NOMO-1 treated with DMSO at 0.1 percent for 48 hours (cell line): Measurements from ENCODE around the gene TCP1.
"Not testable (repeated sequence)": the region's sequence is repeated elsewhere in the genome, so short reads cannot be mapped to it uniquely, and the experiment has no call there.

Experiments
- DNase-seq: peaks from one replicate; lab custom pipeline; 2025; ENCODE audit not compliant: unreplicated experiment; lab: John Stamatoyannopoulos, UW

TCP1 gene

GRCh38 chr6:159745081-159745480 is 44.3 kb downstream of the TCP1 start:
- DNase-seq, result no peak

GRCh38 chr6:159742165-159742564 is 47.2 kb downstream of the TCP1 start:
- DNase-seq, result no peak

- DNase-seq, result peak; percentile 86
Observed at GRCh38 chr6:159739341-159739740, 50.1 kb downstream of the TCP1 start.

GRCh38 chr6:159736908-159737307 is 52.5 kb downstream of the TCP1 start:
- no peak for DNase-seq

GRCh38 chr6:159733395-159733794 is 56.0 kb downstream of the TCP1 start:
- DNase-seq, result not testable (repeated sequence)

- DNase-seq, result not testable (repeated sequence)
Observed at GRCh38 chr6:159732550-159732949, 56.9 kb downstream of the TCP1 start.

GRCh38 chr6:159730332-159730676 is 59.1 kb downstream of the TCP1 start:
- no peak for DNase-seq

- peak; percentile 44 for DNase-seq
Observed at GRCh38 chr6:159729598-159730331, 59.6 kb downstream of the TCP1 start.

- no peak for DNase-seq
Observed at GRCh38 chr6:159728531-159728964, 60.9 kb downstream of the TCP1 start.
